HG02623 (cell line): ENCODE measurements around the gene TCIRG1.

Source experiments
- ATAC-seq: cut with Tn5 transposase; IDR thresholded peaks from one replicate; pipeline ENCODE4 v1.9.1; 2021; ENCODE audit warnings: moderate library complexity; ENCODE audit not compliant: unreplicated experiment

The TCIRG1 gene

GRCh38 chr11:68016904-68017817, 21.7 kb upstream of the TCIRG1 start:
- ATAC-seq = no peak

- no peak for ATAC-seq
Measured at GRCh38 chr11:68017980-68018729, 20.7 kb upstream of the TCIRG1 start.

- no peak for ATAC-seq
Measured at GRCh38 chr11:68018730-68019190, 20.1 kb upstream of the TCIRG1 start.

GRCh38 chr11:68019486-68019885, 19.3 kb upstream of the TCIRG1 start:
- no peak for ATAC-seq

GRCh38 chr11:68020575-68020974, 18.2 kb upstream of the TCIRG1 start:
- ATAC-seq = no peak

GRCh38 chr11:68021167-68021787, 17.5 kb upstream of the TCIRG1 start:
- ATAC-seq = no peak

GRCh38 chr11:68022531-68022930, 16.3 kb upstream of the TCIRG1 start:
- no peak for ATAC-seq

GRCh38 chr11:68024508-68024907, 14.3 kb upstream of the TCIRG1 start:
- no peak for ATAC-seq

- no peak for ATAC-seq
Measured at GRCh38 chr11:68025047-68025446, 13.8 kb upstream of the TCIRG1 start.

GRCh38 chr11:68026391-68027105, 12.3 kb upstream of the TCIRG1 start:
- no peak for ATAC-seq

GRCh38 chr11:68027667-68028066, 11.2 kb upstream of the TCIRG1 start:
- no peak for ATAC-seq

- ATAC-seq = no peak
Measured at GRCh38 chr11:68028802-68029545, 9.9 kb upstream of the TCIRG1 start.

GRCh38 chr11:68030318-68031143, 8.3 kb upstream of the TCIRG1 start, which contains the start of gene NDUFS8:
NDUFS8 (plus strand) TSS chr11:68030681; CDS start chr11:68032152, 1,471 bp downstream.
- ATAC-seq = peak; percentile 88

- ATAC-seq = no peak
Measured at GRCh38 chr11:68031144-68031464, 7.7 kb upstream of the TCIRG1 start.

- ATAC-seq = no peak
Measured at GRCh38 chr11:68032003-68032402, 6.8 kb upstream of the TCIRG1 start.

- ATAC-seq = no peak
Measured at GRCh38 chr11:68032997-68033707, 5.7 kb upstream of the TCIRG1 start.

- ATAC-seq = no peak
Measured at GRCh38 chr11:68033708-68034045, 5.1 kb upstream of the TCIRG1 start.

GRCh38 chr11:68035266-68035876, 3.5 kb upstream of the TCIRG1 start:
- ATAC-seq = no peak
